ENCODE measurements around the gene LRRC43.
"Not testable (repeated sequence)": the region's sequence is repeated elsewhere in the genome, so short reads cannot be mapped to it uniquely, and the experiment has no call there.

LRRC43 gene

DNA sequence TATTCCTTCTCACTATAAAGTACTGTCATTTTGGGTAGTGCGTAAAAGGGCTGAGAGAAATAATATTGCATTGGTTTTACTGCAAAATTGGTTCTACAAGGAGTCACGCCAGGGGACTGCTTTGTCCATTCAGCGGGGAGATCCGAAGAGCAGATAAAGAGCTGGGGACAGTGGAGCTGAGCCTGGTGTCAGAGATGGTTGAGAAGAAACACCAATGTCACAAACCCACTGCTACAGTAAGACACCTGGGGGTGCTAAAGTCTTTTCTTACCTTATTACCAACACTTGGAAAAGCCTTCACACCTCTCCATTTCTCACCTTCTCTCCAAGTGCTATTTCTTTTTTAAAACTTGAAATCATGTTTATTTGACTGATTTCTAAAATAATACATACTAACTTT lies 23.0 kb upstream of the LRRC43 start:
- no peak for DNase-seq

GRCh38 chr12:122160761-122161160 lies 22.2 kb upstream of the LRRC43 start:
- DNase-seq, result no peak

GRCh38 chr12:122161682-122162081 lies 21.2 kb upstream of the LRRC43 start:
- no peak for DNase-seq

DNA sequence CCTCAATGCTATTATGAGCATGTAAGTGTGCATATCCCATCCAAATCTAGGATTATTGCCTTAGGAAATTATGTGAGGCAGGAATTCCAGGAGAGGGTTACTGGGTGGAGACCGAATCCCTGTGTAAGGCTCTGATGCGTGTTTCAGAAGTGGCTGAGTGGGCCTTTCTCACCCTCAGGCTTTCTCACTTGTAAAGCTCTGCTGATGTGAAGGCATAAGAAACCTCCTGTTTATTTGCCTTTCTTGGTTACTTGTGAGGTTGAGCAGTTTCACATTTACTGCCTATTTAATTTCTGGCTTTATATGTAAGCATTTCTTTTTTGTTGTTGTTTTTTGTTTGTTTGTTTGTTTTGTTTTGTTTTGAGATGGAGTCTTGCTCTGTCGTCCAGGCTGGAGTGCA lies 19.9 kb upstream of the LRRC43 start:
- DNase-seq, result no peak

GRCh38 chr12:122166422-122167349 lies 16.2 kb upstream of the LRRC43 start:
- no peak for DNase-seq

GRCh38 chr12:122167356-122167925 lies 15.5 kb upstream of the LRRC43 start:
- no peak for DNase-seq

- no peak for DNase-seq
Observed at GRCh38 chr12:122168492-122168891, 14.4 kb upstream of the LRRC43 start.

DNA sequence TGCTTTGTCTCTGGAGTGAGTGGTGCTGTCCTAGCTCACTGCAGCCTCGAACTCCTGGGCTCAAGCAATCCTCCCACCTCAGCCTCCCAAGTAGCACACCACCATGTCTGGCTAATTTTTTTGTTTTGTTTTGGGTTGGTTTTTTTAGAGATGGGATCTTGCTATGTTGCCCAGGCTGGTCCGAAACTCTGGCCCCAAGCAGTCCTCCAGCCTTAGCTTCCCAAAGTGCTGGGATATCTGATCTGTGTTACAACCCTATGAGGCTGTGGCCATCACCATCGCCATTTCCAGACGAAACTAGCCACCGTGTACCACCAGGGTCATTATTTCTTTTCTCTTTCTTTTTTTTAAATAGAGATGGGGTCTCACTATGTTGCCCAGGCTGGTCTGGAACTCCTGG lies 11.5 kb upstream of the LRRC43 start:
- no peak for DNase-seq

DNA sequence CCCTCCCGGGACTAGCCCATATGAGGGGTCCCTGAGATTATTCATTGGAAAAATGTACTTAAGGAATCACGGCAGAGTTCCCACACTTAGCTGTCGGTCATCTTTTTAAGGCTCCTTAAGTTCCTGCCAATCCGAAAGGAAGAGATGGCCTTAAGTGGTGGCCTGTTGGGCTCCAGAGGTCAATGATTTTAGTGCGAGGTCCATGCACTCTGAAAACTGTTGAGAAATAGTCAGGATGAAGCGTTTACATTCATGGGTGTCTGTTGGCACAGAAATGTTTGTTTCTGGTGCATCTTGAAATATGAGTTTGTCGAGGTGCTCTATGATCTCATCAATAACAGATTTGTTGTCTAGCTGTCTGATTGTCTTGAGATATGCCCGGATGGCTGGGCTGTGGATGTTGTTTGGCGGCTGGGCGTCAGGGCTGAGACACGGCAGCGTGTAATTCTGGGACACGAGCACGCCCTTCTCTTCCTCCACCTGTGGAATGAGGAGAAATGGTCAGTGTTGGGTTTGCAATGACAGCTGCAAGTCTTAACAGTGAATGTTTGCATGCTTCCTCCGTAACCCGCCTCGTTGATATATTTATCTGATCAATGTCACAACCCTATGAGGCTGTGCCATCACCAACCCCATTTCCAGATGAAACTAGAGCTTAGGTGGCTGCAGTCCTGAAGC lies 10.5 kb upstream of the LRRC43 start:
- no peak for DNase-seq

DNA sequence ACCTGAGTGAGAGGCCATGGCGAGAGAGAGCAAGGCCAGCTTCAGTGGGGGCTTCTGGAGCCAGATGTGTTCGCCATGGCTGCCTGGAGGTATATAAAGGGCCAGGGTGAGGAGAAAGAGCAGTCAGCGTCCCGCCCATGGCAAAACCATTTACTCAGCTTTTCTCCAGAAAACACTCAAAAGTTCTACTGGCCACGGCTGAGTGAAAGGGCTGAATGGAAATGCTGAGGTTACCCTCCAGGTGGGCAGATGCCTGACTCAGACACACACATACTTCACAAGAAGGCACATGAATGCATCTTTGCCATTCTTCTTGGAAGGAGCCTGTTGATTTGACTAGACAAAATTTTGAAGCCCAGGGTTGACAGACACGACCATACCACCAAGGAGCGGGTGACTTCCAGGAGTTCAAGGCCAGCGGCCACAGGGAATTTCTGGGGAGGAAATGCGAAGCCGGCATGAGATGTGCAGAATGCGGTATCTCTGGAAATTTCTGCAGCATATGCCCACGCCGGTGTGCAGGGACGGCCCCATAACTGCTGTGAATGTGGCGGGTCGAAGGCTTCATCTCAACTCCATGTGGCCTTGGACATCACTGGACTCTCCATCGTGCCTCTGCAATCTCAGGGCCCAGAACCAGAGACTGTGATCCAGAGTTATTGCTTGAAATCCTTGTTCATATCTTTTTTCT lies 8.6 kb upstream of the LRRC43 start, which contains the start of gene IL31:
TSS of gene IL31 (minus strand) at position 67 of the 691 bp plus-strand sequence. CDS start at position 18, 49 bp downstream.
- DNase-seq, result no peak

DNA sequence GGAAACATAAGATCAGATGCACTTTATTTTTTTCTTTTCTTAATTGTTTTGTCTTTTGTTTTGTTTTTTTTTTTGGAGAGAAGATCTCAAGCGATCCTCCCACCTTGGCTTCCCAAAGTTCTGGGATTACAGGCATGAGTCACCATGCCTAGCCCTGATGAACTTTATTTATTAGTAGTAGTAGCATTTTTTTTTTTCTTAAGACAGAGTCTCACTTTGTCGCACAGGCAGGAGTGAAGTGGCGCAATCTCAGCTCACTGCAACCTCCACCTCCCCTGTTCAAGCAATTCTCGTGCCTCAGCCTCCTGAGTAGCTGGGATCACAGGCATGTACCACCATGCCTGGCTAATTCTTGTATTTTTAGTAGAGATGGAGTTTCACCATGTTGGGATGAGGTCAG lies 6.5 kb upstream of the LRRC43 start:
- DNase-seq, result not testable (repeated sequence)

GRCh38 chr12:122183588-122183940 lies 641 bp downstream of the LRRC43 start:
- DNase-seq, result no peak

DNA sequence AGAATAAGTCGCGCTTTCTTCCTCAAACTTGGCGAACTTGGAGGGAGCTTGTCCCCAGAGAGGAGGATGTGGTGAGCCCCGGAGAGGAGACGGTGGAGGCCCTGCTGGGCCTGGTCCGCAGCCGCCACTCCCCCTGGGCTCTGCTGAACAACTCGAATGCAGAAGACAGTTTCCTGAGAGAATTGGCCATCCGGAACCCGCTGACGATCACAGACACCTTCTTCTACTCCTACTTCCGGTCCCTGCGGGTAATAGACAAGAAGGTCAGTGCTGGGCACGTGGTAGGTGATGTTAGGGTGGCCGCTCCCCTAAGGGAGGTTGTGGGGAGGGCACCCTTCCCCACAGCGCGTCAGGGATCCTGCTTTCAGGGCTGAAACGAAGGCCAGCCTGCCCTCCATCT lies 1.6 kb downstream of the LRRC43 start:
- DNase-seq, result no peak

DNA sequence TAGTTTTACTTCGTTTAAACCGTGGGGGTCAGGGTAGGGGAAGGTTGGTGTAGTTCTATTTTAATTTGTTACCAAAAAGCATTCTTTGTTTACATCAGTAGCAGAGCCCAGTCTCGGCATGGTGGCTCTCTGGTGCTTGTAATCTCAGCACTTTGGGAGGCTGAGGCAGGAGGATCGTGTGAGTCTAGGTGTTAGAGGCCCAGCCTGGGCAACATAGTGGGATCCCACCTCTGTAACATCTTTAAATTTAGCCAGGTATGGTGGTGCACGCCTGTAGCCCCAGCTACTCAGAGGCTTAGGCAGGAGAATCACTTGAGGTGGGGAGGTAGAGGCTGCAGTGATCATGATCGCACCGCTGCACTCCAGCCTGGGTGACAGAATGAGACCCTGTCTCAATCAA lies 2.2 kb downstream of the LRRC43 start:
- DNase-seq, result no peak

DNA sequence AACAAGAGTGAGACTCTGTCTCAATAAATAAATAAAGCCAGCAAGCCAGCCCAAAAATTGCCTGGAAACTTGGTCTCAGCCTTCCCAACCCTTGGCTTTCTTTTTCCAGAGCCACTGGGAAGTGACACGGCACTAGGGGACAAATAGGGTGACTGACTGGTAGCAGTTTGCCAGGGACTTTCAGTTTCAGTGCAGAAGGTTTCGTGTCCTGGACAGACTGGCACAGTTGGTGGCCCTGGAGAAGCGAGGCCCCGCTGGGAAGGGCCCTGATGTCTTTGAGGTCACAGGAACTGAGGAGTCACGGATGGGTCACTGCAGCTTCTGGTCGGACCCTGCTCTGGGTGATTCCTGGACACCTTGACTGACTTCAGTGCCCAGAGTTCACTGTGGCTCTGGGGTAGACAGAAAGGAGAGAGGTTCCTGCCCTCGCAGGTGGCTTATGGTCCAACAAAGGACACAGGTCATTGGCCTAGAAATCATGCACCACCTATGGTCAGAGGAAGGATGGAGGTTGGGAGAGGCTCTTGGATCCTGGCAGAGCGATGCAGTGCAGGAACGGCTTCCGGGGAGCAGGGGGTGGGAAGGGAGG lies 2.7 kb downstream of the LRRC43 start:
- DNase-seq, result no peak

GRCh38 chr12:122187466-122187865 lies 4.5 kb downstream of the LRRC43 start:
- DNase-seq, result no peak

DNA sequence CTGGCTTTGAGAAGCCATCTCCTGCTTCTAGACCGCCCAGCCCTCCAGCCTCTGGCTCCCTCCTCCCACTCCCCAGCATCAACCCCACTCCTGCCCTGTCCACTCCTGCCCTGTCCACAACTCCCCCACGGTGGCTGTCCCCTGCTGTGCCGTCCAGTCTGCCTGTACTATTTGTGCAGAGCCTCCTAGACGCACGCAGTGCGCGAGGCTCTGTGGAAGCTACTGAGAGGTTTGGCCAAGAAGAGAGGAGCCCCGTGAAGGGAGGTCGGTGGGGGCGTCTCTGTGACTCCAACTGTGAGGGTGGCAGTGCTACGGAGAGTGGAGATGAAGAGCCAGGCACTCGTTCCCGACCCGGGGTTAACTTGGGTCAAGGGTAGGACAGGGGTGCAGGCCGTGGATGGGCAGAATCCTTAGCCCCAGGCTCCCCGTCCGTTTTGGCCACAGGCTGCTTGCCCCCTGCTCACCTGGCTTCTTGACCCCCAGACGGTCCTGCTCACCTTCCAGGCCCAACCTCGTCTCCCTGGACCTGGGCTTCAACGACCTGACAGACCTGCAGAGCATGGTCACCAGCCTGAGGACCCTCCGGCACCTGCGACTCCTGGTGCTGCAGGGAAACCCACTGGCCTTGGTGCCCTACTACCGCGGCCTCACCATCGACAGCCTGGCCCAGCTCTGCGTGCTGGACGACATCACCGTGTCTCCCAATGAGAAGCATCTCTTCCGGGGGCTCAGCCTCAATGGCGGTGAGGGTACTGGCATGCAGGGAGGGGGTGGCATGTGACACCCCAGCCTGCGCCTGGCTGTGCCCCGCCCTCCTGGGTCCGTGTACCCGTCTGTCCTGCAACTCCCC lies 6.9 kb downstream of the LRRC43 start:
- DNase-seq, result no peak

DNA sequence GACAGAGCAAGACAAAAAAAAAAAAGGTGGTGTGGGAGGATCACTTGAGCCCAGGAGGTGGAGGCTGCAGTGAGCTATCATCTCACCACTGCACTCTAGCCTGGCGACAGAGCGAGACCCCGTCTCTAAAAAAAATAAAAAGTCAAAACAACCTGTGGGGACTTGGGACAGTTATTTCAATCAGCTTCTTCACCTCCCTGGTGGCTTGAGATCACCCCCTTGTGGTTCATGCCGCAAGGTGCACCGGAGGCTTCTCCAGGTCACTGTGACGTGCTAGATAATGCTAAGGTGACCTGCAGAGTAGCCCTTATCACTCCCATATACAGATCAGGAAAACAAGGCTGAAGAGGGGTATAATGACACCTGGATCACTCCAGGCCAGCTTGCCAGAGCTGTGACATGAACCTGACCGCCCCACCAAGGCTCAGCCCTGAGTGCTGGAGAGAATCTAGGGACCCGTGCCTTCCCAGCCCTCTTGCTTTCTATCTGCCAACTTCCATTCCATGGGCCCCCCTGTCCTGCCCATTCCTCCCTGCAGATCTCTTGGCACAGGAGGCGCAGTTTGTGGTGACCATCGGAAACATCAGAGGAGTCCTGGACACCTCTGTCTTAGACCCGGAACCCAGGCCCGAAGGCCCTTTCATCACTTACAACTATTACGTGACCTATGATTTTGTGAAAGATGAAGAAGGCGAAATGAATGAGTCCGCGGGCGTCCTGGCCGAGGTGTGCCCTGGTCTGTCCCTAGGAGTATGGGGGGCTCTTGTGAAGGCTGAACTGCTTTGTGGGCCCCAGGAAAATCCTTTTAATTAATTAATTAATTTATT lies 8.1 kb downstream of the LRRC43 start:
- DNase-seq, result peak; percentile 14

- no peak for DNase-seq
Observed at GRCh38 chr12:122192441-122192840, 9.5 kb downstream of the LRRC43 start.

- DNase-seq, result no peak
Observed at GRCh38 chr12:122194804-122195203, 11.9 kb downstream of the LRRC43 start.

GRCh38 chr12:122195405-122195804 lies 12.5 kb downstream of the LRRC43 start:
- no peak for DNase-seq
